Measurements from ENCODE around the gene CLMP.

Gene CLMP

DNA sequence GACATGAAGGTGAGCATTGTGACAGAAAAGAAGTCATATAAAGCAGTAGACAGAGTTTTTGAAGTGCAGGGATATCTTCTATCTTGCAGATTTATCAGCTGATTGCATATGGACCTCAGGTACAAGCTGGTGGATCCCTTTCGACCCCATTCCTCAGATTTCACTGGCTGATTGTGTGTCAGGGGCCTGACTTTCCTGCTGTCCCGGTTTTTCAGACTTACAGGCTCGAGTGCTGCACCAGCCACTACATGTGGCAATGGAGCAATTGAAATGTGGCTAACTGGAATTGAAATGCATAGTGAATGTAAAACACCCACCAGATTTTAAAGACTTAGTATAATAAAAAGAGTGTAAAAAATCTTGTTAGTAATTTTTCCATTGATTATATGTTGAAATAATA lies 50.3 kb downstream of the CLMP start (continued):
- TF ChIP-seq CSRNP3 (CRISPR knock-in tag; IDR thresholded peaks at IDR 0.05) (no peak), ZFP3 (CRISPR knock-in tag; IDR thresholded peaks at IDR 0.05) (no peak)

GRCh38 chr11:123143921-123144320 lies 51.1 kb downstream of the CLMP start:
- TF ChIP-seq RARB (CRISPR knock-in tag; IDR thresholded peaks at IDR 0.05) (no peak), ESRRG (CRISPR knock-in tag; IDR thresholded peaks at IDR 0.05) (no peak), ZNF70 (CRISPR knock-in tag; IDR thresholded peaks at IDR 0.05) (no peak), ISL1 (CRISPR knock-in tag; IDR thresholded peaks at IDR 0.05) (no peak), TCF4 (CRISPR knock-in tag; IDR thresholded peaks at IDR 0.05; ENCODE audit: borderline replicate concordance) (no peak), SNAI2 (CRISPR knock-in tag; IDR thresholded peaks at IDR 0.05) (no peak), GLIS3 (CRISPR knock-in tag; IDR thresholded peaks at IDR 0.05) (no peak), CSDC2 (CRISPR knock-in tag; IDR thresholded peaks at IDR 0.05) (no peak), TSHZ2 (CRISPR knock-in tag; IDR thresholded peaks at IDR 0.05) (no peak), PPARA (CRISPR knock-in tag; IDR thresholded peaks at IDR 0.05; ENCODE audit: borderline replicate concordance) (no peak), ARNTL (CRISPR knock-in tag; IDR thresholded peaks at IDR 0.05; ENCODE audit: borderline replicate concordance, low read depth) (no peak), ZC3H10 (CRISPR knock-in tag; IDR thresholded peaks at IDR 0.05) (no peak), OSR1 (CRISPR knock-in tag; IDR thresholded peaks at IDR 0.05) (no peak)
- ATAC-seq = no peak

GRCh38 chr11:123143476-123143875 lies 51.6 kb downstream of the CLMP start:
- TF ChIP-seq TOX (CRISPR knock-in tag; IDR thresholded peaks at IDR 0.05; ENCODE audit: borderline replicate concordance) (no peak), ZNF8 (CRISPR knock-in tag; IDR thresholded peaks at IDR 0.05) (no peak), TSHZ2 (CRISPR knock-in tag; IDR thresholded peaks at IDR 0.05) (no peak), BACH2 (CRISPR knock-in tag; IDR thresholded peaks at IDR 0.05; ENCODE audit: borderline replicate concordance) (no peak), RARB (CRISPR knock-in tag; IDR thresholded peaks at IDR 0.05) (no peak), ZFP30 (CRISPR knock-in tag; IDR thresholded peaks at IDR 0.05) (no peak), ISL1 (CRISPR knock-in tag; IDR thresholded peaks at IDR 0.05) (no peak), ZC3H10 (CRISPR knock-in tag; IDR thresholded peaks at IDR 0.05) (no peak)
- TF ChIP-seq, protein P1, sequence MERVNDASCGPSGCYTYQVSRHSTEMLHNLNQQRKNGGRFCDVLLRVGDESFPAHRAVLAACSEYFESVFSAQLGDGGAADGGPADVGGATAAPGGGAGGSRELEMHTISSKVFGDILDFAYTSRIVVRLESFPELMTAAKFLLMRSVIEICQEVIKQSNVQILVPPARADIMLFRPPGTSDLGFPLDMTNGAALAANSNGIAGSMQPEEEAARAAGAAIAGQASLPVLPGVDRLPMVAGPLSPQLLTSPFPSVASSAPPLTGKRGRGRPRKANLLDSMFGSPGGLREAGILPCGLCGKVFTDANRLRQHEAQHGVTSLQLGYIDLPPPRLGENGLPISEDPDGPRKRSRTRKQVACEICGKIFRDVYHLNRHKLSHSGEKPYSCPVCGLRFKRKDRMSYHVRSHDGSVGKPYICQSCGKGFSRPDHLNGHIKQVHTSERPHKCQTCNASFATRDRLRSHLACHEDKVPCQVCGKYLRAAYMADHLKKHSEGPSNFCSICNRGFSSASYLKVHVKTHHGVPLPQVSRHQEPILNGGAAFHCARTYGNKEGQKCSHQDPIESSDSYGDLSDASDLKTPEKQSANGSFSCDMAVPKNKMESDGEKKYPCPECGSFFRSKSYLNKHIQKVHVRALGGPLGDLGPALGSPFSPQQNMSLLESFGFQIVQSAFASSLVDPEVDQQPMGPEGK (CRISPR knock-in tag; IDR thresholded peaks at IDR 0.05; ENCODE audit: borderline replicate concordance) = no peak
- TF ChIP-seq, protein P2, sequence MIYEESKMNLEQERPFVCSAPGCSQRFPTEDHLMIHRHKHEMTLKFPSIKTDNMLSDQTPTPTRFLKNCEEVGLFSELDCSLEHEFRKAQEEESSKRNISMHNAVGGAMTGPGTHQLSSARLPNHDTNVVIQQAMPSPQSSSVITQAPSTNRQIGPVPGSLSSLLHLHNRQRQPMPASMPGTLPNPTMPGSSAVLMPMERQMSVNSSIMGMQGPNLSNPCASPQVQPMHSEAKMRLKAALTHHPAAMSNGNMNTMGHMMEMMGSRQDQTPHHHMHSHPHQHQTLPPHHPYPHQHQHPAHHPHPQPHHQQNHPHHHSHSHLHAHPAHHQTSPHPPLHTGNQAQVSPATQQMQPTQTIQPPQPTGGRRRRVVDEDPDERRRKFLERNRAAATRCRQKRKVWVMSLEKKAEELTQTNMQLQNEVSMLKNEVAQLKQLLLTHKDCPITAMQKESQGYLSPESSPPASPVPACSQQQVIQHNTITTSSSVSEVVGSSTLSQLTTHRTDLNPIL (CRISPR knock-in tag; IDR thresholded peaks at IDR 0.05; ENCODE audit: low read depth) = no peak
- no peak for ATAC-seq

Data from SK-N-SH treated with all-trans-retinoic acid at 6 μM for 48 hours (cell line).